ENCODE measurements around the gene PLCH1. TPM values are rescaled to one million over a fixed set of nuclear protein-coding genes. Genes with fewer than 3 reads are reported as not detected.

The PLCH1 gene
- total and polyA plus RNA-seq, 2 of the 8 experiments (the other 6 are each of a cell fraction or from before 2014, with no cell fraction given), result 5.8 to 17.2 TPM

DNA sequence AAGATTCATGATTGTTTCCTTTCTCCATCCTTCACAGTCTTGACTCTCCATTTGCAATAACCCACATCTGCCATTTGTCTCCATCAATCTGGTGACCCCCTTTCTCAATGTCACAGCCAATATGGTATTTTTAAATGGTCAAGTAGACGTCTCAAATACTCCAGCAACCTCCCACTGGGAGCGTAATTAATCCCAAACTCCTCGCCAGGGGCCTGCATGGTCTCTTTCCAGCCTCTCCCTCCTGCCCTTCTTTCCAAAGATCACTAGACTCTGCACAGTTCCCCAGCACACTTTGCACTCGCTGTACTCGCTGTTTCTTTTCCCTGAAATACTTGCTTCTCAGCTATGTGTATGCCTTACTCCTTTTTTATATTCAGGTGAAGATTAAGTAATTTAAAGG is 115.3 kb downstream of the PLCH1 start:
- H3K4me1 ChIP-seq (replicated peaks in 1 of 4; ENCODE audit: control insufficient read depth in 3 of 4, insufficient read depth in 4 of 4, low read length in 3 of 4), result peaks cover 0 to 6% (median 0%) of the 10 kb centered on the region in 4 experiments; a peak in 2 of 7 replicates
- no peak overlapping the region for H2BK120ac ChIP-seq (replicated peaks; ENCODE audit: low read depth, low read length)
- H3K14ac ChIP-seq (ENCODE audit: insufficient read length), result no peak overlapping the region
- H3K27ac ChIP-seq (ENCODE audit: low read depth, low read length), result no peak overlapping the region
- ChIA-PET CTCF (ENCODE audit: partially characterized antibody) (interaction anchor here (1.0 to 1.2 kb wide), 2 partner anchors 18 to 72 kb away, joined by 3 read pairs; no protein-coding TSS in a partner anchor), POLR2A (ENCODE audit: partially characterized antibody) (no interaction called here)
- H3K4me2 ChIP-seq (ENCODE audit: insufficient read depth in 1 of 2, low read depth in 2 of 2, low read length in 2 of 2), result no peak overlapping the region
- no peak overlapping the region for H4K5ac ChIP-seq (ENCODE audit: insufficient read length, low read depth, low read length)
- no peak overlapping the region for H2BK12ac ChIP-seq (ENCODE audit: low read depth, low read length)
- H4K91ac ChIP-seq (replicated peaks; ENCODE audit: insufficient read length, low read length), result no peak overlapping the region
- no peaks in the 10 kb centered on the region for H3K36me3 ChIP-seq (ENCODE audit: control insufficient read depth in 2 of 4, insufficient read depth in 4 of 4, low read length in 3 of 4)
- H3K23me2 ChIP-seq (ENCODE audit: low read depth, low read length), result no peaks in the 10 kb centered on the region
- no peak overlapping the region for H3K9ac ChIP-seq (replicated peaks in 1 of 4; ENCODE audit: extremely low read depth in 1 of 4, low read depth in 3 of 4, low read length in 3 of 4)
- FAIRE-seq (no peak), DNase-seq (ENCODE audit: low read depth in 1 of 2, low spot score in 2 of 2) (no peak)
- H3K4ac ChIP-seq (replicated peaks; ENCODE audit: insufficient read length, low read depth, low read length), result no peak overlapping the region
- H3K79me2 ChIP-seq (ENCODE audit: control insufficient read depth in 1 of 2, insufficient read depth in 2 of 2, low read length in 2 of 2), result peaks cover 0 to 2% of the 10 kb centered on the region in 2 experiments; a peak in 1 of 4 replicates
- no peak overlapping the region for H3K23ac ChIP-seq (ENCODE audit: insufficient read length)
- H3K56ac ChIP-seq (replicated peaks; ENCODE audit: insufficient read length, low read depth, low read length), result no peak overlapping the region
- H2AFZ ChIP-seq (ENCODE audit: low read length), result no peak overlapping the region
- no peak overlapping the region for H3K18ac ChIP-seq (ENCODE audit: extremely low read depth, low read length)
- no peak overlapping the region for H3K4me3 ChIP-seq (ENCODE audit: extremely low read depth in 1 of 4, insufficient read depth in 2 of 4, low read depth in 3 of 4, low read length in 4 of 4)
- no peak overlapping the region for H2BK20ac ChIP-seq (ENCODE audit: low read length)
- H2AK5ac ChIP-seq (ENCODE audit: low read depth, low read length), result no peak overlapping the region
- H3K79me1 ChIP-seq (ENCODE audit: low read depth, low read length), result no peaks in the 10 kb centered on the region; the same call in 1 of the 2 replicates
- H3K9me3 ChIP-seq (ENCODE audit: insufficient read depth in 2 of 2, low read depth in 1 of 2, low read length in 1 of 2), result no peaks in the 10 kb centered on the region
- H2BK5ac ChIP-seq (ENCODE audit: low read depth, low read length), result no peak overlapping the region
- no peak overlapping the region for H2BK15ac ChIP-seq (ENCODE audit: low read length)
- no peaks in the 10 kb centered on the region for H3K27me3 ChIP-seq (replicated peaks in 1 of 4; ENCODE audit: control insufficient read depth in 3 of 4, extremely low read depth in 1 of 4, insufficient read depth in 3 of 4, low read length in 3 of 4)
- H4K20me1 ChIP-seq (replicated peaks in 1 of 2; ENCODE audit: control insufficient read depth in 1 of 2, insufficient read depth in 2 of 2, low read length in 2 of 2), result no peaks in the 10 kb centered on the region
- H4K8ac ChIP-seq (ENCODE audit: extremely low read depth, insufficient read depth, low read length), result no peak overlapping the region
- 69% methylated on average over 5 of the region's 5 CpGs; no CpG with 5 or more reads in 1 of the 2 experiments for WGBS, 2 experiments (ENCODE audit: extremely low coverage in 1 of 2, insufficient coverage in 1 of 2, insufficient read length in 1 of 2, insufficient replicate concordance in 2 of 2, low coverage in 1 of 2, low lambda C conversion rate in 2 of 2, missing lambda C conversion rate in 1 of 2)
- no peak for TF ChIP-seq PHF8 (conservative IDR thresholded peaks at IDR 0.05; ENCODE audit: low read depth, low read length)
- TF ChIP-seq RFX5 (IDR thresholded peaks at IDR 0.05; ENCODE audit: borderline replicate concordance, low read depth, low read length), result no peak
- TF ChIP-seq HDAC6 (IDR thresholded peaks at IDR 0.05; ENCODE audit: low read depth, low read length), result no peak
- TF ChIP-seq GTF2F1 (IDR thresholded peaks at IDR 0.05; ENCODE audit: borderline replicate concordance, low read depth, low read length), result no peak
- TF ChIP-seq EP300 (IDR thresholded peaks at IDR 0.05; ENCODE audit: borderline replicate concordance in 1 of 2, low read depth in 2 of 2, low read length in 2 of 2), result no peak
- no peak for TF ChIP-seq TAF7 (optimal IDR thresholded peaks at IDR 0.05; ENCODE audit: borderline replicate concordance, low read depth, low read length)
- no peak for TF ChIP-seq POU5F1 (IDR thresholded peaks at IDR 0.05; ENCODE audit: low read depth, low read length)
- no peak for TF ChIP-seq CHD2 (IDR thresholded peaks at IDR 0.05; ENCODE audit: low read length)
- no peak for TF ChIP-seq KDM5A (IDR thresholded peaks at IDR 0.05; ENCODE audit: low read length)
- no peak for TF ChIP-seq CREB1 (IDR thresholded peaks at IDR 0.05)
- no peak for TF ChIP-seq CBX8 (IDR thresholded peaks at IDR 0.05; ENCODE audit: borderline replicate concordance, low read depth, low read length)
- TF ChIP-seq SAP30 (IDR thresholded peaks at IDR 0.05; ENCODE audit: insufficient read depth, insufficient replicate concordance, low read length), result no peak
- no peak for TF ChIP-seq CBX5 (IDR thresholded peaks at IDR 0.05; ENCODE audit: low read depth, low read length)
- no peak for TF ChIP-seq TBP (IDR thresholded peaks at IDR 0.05; ENCODE audit: low read depth, low read length)

Measured in H1 (cell line).